Ishikawa (cell line): ENCODE data around the gene SLC39A7.
A peak's percentile ranks its signal among the peaks of the same experiment; 100 is the strongest.

Experiments used
- CEBPB ChIP-seq: IDR thresholded peaks from 2 replicates; pipeline ENCODE4 v1.6.1; 2012
- CREB1 ChIP-seq: IDR thresholded peaks from 2 replicates; pipeline ENCODE4 v1.6.1; 2012; ENCODE audit warnings: low read depth
- EGR1 ChIP-seq: IDR thresholded peaks from 2 replicates; pipeline ENCODE4 v1.6.1; 2012
- EP300 ChIP-seq: IDR thresholded peaks from 2 replicates; pipeline ENCODE4 v1.6.1; 2012; ENCODE audit warnings: borderline replicate concordance
- FOXM1 ChIP-seq: IDR thresholded peaks from 2 replicates; pipeline ENCODE4 v1.6.1; 2012; ENCODE audit warnings: low read depth, borderline replicate concordance
- MAX ChIP-seq: IDR thresholded peaks from 2 replicates; pipeline ENCODE4 v1.6.1; 2012
- NFIC ChIP-seq: IDR thresholded peaks from 2 replicates; pipeline ENCODE4 v1.6.1; 2012
- RAD21 ChIP-seq: IDR thresholded peaks from 2 replicates; pipeline ENCODE4 v1.6.1; 2012; ENCODE audit warnings: low read depth
- REST ChIP-seq: IDR thresholded peaks from 2 replicates; pipeline ENCODE4 v1.6.1; 2012; ENCODE audit warnings: low read depth, mild to moderate bottlenecking
- TAF1 ChIP-seq: IDR thresholded peaks from 2 replicates; pipeline ENCODE4 v1.6.1; 2012; ENCODE audit warnings: low read depth, mild to moderate bottlenecking
- TCF12 ChIP-seq: IDR thresholded peaks from 2 replicates; pipeline ENCODE4 v1.6.1; 2012; ENCODE audit warnings: low read depth
- USF1 ChIP-seq: IDR thresholded peaks from 2 replicates; pipeline ENCODE4 v1.6.1; 2012
- YY1 ChIP-seq: IDR thresholded peaks from 2 replicates; pipeline ENCODE4 v1.6.1; 2012; ENCODE audit warnings: low read depth
- ZBTB7A ChIP-seq: IDR thresholded peaks from 2 replicates; pipeline ENCODE4 v1.6.1; 2012; ENCODE audit warnings: low read depth

The SLC39A7 gene

GRCh38 chr6:33169291-33170175 lies 31.1 kb upstream of the SLC39A7 start:
- TF ChIP-seq MAX, result no peak
- TF ChIP-seq USF1, result no peak
- no peak for TF ChIP-seq REST
- peak; percentile 60; the same call in 1 of the 2 replicates for TF ChIP-seq NFIC

GRCh38 chr6:33170176-33171015 lies 30.3 kb upstream of the SLC39A7 start:
- TF ChIP-seq YY1 (no peak), RAD21 (no peak), CEBPB (no peak), EGR1 (no peak), REST (no peak), TAF1 (no peak), CREB1 (no peak), ZBTB7A (no peak), EP300 (no peak), NFIC (no peak), FOXM1 (no peak), TCF12 (no peak), MAX (no peak), USF1 (no peak)

- TF ChIP-seq ZBTB7A (0 out of 2 replicates have a peak, but pooled peaks have one; percentile 22), NFIC (no peak)
These were observed 29.4 kb upstream of the SLC39A7 start for GRCh38 chr6:33171016-33171879.

GRCh38 chr6:33171880-33172687 lies 28.6 kb upstream of the SLC39A7 start:
- TF ChIP-seq CREB1 (no peak), EP300 (no peak), TCF12 (no peak), FOXM1 (no peak), ZBTB7A (no peak), TAF1 (no peak), NFIC (no peak), EGR1 (no peak), USF1 (no peak), CEBPB (no peak), YY1 (no peak), MAX (no peak)
